ENCODE results near the gene TMCO4. TPM values are rescaled to one million over a fixed set of nuclear protein-coding genes. Genes with fewer than 3 reads are reported as not detected.

The TMCO4 gene
- total RNA-seq, 2 experiments from 2014 or later = 13.0 to 13.2 TPM

DNA sequence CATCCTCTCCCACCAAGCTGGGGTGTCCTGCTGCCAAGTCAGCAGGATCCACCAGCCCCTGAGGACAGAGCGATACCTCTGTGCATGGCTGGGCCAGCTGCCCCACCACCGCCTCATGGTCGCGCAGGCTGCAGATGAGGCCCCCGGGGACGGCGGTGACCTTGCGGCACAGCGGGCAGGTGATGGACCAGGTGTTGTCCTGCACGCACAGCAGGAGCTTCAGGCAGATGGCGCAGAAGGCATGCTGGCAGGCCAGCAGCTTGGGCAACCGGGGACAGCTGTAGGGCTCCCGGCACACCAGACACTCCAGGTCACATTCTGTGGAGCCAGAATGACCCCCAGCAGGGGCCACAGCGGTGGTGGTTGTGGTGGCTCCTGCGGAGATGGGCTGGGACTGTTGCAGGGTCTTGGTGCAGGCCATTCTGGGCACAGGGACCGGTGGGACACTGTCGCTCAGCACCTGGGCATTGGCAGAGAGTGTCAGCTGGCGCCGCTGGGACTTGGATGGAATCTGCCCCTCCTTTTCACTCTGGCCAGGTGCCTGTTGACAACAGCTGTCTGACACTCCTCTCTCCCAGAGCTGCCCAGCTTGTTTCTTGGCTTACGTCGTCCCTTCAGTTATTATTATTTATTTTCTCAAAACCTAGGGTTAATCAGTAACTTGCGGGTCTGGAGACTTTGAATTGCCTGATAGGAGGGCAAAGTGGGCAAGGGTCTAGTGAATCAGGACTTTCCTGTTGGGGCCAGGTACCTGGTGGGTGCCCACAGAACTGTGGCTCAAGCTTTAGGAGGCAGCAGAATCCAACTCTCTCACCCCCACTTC lies 15.2 kb upstream of the TMCO4 start, which contains the start of gene RNF186:
Gene RNF186, minus strand, starts transcription at position 603 of the 823 bp plus-strand sequence. Its CDS starts 182 bp downstream, at position 421.
- CTCF ChIA-PET = no interaction called here
- POLR2A ChIA-PET = no interaction called here

DNA sequence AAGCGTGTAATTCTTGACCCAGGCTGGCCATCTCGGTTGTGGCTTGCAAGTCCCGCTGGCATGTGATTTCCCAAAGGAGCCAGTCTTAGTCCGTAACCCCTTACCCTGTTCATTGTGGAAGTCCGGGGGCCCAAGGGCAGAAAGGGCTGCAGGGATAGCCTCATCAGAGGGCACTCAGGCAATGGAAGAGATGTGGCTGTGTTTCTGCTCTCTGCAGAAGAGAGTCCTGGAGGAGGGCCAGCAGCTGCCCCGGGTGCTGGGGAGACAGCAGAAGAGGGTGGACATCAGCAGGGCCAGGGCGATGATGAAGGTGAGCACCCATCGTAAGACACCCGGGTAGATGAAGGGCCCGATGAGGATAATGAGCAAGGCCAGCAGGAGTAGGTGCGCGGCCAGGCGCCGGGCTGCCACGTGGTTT lies 14.5 kb upstream of the TMCO4 start:
- POLR2A ChIA-PET = no interaction called here

DNA sequence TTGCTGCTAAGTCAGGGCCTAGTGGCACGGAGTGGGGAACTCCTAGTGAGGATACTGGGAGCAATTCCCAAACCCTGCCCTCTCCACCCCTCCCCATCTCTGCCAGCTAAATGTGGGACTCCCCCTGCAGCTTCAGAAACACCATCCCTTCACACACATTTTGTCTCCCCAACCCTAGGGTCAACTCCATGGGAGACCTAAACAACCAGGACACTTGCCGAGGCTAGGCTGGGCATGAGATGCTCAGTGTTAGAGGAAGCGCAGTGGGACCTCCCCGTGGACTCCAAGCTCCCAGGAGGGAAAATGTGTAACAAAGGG lies 13.9 kb upstream of the TMCO4 start:
- CTCF ChIA-PET = interaction anchor here (0.6 kb wide), 1 partner anchor 10 kb away, joined by 4 read pairs; no protein-coding TSS in a partner anchor
- POLR2A ChIA-PET = no interaction called here

More for the DNA sequence above, 14.5 kb upstream of the TMCO4 start:
- CTCF ChIA-PET = no interaction called here

DNA sequence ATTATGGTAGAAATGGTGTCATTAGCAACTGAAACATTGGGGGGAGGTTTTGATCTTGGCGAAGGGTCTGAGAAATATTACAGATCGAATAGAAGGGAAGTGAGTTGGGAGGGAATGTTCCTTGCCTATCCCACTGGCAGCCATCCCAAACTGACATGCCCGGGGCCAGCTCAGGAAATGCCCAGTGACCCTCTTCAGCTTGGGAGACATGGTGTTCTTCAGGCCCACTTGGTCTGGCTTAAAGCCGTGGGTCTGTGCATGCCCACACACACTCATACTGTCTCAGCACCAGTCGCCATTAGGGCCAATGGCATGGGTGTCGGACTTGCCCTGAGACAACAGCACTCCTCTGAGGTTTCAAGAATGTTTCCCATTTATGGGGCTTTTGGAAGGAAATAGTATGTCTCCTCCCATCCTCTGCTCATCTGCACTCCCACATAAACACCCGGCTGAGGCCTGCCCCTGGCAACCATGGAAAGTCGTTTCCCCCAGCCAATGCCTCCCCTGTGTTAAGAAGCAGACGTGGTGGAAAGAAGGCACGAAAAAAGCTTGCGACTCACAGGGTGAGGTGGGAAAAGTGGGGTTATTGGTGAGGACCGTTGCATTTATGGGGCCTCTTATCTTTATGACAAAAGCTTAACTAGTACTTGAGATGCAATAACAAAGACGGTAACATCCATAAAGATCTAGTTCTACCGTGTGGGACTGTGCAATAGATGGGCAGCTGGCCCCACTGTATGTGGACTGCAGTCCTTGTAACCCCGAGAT lies 13.3 kb upstream of the TMCO4 start:
- CTCF ChIA-PET = interaction anchor here (0.6 to 1.2 kb wide), 3 partner anchors 10 to 614 kb away, joined by 3 to 4 read pairs (median 4); no protein-coding TSS in a partner anchor
- POLR2A ChIA-PET = no interaction called here

DNA sequence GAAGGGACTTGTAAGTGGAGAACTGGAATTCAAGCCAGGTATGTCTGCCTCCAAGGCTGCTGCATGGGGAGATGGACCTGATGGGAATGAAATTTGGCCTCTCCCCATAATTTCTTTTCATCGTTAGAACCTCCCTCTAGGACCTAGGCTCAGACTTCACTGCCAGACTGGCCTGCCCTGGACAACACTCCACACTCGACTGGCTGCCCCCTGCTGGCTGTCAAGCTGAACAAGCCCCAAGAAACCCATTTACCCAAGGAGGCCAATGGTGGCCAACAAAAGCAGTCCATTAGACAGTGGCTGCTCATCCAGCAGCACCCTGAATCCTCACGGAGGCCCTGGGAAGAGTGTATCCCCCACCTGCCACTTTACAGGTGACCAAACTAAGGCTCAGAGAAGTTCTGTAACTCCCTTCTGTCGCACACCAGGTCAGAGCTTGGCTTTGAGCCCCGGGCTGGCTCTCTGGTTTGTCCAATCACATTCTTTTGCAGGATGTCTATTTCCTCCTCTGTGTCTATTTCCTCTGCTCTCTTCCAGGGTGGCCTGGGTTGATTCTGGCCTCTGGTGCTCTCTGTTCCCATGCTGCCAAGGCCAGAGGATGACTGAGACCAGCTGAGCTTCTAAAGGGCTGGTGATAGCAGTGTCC lies 11.6 kb upstream of the TMCO4 start:
- CTCF ChIA-PET = interaction anchor here (0.5 to 1.7 kb wide), 9 partner anchors 13 to 149 kb away, joined by 3 to 6 read pairs (median 3); partner anchors contain the start of gene HTR6
- POLR2A ChIA-PET = no interaction called here

DNA sequence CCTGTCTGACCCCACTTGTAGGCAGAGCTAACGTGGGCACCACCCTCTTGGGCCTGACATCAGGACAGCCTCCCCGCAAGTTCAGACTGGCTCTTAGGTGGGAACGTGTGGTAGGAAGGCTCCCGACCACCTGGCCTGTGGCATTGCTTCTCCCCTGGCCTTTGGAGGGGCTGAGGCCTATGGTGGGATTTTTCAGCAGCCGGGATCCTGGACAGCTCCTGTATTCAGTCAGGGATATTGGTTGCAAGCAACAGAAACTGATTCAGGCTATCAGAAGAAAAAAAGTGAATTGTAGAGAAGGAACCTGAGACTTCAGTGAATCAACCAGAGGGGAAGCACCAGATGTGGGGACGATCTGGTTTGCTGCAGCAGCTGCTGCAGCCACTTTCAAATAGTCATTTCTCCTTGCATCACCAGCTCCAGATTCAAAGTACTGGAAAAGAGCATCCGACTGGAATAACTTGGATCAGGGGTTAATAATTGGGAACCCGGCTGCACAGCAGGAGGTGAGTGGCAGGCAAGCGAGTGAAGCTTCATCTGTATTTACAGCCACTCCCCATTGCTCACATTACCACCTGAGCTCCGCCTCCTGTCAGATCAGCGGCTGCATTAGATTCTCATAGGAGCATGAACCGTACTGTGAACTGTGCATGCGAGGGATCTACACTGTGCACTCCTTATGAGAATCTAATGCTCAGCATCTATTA lies 9.5 kb upstream of the TMCO4 start:
- ChIA-PET CTCF (no interaction called here), POLR2A (no interaction called here)

DNA sequence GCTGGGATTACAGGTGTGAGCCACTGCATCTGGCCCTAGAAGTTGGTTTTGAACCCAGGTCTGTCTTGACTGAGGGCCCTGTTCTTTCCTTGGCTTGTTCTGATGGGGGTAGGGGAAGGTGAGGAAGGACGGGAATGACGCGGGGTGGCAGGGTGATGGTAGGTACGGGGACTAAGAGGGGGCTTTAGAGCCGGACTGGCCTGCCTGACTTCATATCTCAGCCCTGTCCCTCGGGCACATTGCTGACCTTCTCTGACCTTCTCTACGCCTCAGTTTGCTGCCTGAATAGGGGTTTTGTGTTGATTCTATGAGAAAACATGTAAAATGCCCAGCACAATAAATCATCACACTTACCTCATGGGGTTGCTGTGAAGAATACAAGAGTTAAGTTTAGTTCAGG lies 8.6 kb upstream of the TMCO4 start:
- POLR2A ChIA-PET = no interaction called here
- CTCF ChIA-PET = no interaction called here

DNA sequence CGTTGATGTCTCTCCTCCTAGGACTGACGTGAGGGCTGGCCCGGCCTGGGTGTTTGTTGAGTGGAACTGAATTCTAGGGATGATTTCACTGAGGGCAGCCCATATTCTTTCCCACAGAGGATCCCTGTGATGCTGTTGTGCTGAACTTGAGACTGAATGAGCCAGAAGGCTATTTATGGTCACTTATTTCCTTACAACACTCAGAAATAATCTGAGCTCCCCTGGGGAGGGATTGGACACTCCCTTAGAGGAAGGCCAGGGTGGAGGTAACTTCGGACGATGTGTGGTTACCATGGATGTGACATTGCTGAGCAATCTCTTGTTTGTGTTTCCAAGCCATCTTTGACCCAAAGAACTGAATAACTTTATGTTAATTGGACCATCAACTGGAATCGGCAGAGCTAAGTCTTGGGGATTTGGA lies 5.1 kb upstream of the TMCO4 start:
- ChIA-PET POLR2A (no interaction called here), CTCF (interaction anchor here (0.7 kb wide), 1 partner anchor 145 kb away, joined by 3 read pairs; no protein-coding TSS in a partner anchor)

DNA sequence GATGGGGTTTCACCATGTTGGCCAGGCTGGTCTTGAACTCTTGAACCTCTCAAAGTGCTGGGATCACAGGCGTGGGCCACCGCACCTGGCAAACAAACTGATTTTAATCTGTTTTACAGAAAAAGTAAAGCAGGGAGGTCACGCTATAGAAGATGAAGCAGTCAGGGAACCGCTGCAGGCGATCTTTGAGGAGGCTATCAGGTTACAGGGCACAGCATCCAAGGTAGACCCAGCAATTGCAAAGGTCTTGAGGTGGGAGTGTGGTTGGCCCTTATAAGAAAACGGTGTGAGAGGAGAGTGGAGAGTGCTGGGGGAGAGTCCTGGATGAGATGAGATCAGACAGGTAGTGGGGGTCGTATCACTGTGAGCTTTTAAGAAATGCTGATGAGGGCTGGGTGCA lies 2.6 kb upstream of the TMCO4 start:
- ChIA-PET CTCF (interaction anchor here (1.9 kb wide), 1 partner anchor 86 kb away, joined by 4 read pairs; no protein-coding TSS in a partner anchor), POLR2A (no interaction called here)

DNA sequence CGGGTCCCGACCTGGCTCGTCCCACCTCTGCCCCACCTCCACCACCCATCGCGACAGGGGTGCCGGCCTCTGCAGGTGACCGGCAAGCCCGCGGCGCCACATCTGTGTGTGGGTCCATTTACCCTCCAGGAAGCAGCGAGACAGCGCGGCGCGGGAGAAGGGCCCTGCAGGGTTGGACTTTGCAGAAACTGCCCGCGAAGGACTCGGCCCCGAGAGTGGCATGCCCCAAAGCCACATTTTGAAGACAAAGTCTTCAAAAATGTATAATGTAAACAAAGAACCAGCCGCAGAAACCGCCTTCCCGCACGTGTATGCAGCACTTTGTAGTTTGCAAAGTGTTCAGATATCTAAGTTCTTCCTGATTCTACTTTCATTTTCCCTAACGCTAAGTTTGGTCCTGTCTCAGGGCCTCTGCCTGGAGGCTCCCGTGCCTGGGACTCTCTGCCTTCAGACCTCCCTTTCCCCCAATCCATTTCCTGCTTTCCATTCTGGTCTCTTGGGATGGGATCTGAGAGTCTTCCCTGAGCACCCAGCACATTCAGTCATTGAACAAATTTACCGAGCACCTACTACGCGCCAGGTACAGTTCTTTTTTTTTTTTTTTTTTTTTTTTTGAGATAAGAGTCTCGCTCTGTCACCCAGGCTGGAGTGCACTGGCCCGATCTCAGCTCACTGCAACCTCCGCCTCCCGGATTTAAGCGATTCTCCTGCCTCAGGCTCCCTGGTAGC lies 524 bp upstream of the TMCO4 start:
- CTCF ChIA-PET = interaction anchor here (0.7 to 1.9 kb wide), 2 partner anchors 16 to 84 kb away, joined by 4 to 5 read pairs; no protein-coding TSS in a partner anchor
- POLR2A ChIA-PET = interaction anchor here (0.6 to 0.7 kb wide), 2 partner anchors 330 to 1599 kb away, joined by 7 to 8 read pairs; no protein-coding TSS in a partner anchor

DNA sequence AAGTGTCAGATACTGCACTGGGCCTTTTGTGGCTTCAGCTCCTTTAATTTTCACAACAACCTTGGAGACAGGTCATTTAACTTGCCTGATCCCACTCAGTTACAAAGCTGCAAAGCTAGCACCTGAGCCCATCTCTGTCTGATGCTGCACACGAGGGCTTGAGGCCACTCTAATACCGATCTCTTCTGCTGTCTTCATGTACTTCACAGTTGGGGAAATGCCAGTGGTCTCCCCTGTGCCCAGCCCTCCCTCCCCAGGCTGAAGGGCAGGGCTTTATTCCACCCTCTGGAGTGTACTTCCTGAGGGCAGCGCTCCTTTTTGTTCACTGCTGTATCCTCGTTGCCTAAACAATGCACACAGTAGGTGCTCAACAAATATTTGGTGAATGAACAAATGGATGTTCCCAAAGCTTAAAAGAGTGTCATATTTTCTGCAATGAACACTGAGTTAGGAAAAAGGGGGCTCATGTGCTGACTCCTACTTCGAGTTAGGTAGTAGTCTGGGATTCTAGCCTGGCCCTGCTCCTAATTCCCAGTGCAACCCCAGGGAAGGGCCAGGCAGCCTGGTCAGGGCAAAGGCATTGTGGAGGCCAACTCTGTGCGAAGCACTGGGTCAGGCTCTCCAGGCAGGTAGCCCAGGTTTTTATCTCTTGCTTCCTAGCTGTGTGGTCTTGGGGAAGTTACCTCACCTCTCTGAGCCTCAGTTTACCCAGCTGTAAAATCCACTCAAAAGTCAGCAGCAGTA lies 1.1 kb downstream of the TMCO4 start:
- CTCF ChIA-PET = interaction anchor here (1.6 kb wide), 1 partner anchor 12 kb away, joined by 3 read pairs; no protein-coding TSS in a partner anchor
- POLR2A ChIA-PET = no interaction called here

DNA sequence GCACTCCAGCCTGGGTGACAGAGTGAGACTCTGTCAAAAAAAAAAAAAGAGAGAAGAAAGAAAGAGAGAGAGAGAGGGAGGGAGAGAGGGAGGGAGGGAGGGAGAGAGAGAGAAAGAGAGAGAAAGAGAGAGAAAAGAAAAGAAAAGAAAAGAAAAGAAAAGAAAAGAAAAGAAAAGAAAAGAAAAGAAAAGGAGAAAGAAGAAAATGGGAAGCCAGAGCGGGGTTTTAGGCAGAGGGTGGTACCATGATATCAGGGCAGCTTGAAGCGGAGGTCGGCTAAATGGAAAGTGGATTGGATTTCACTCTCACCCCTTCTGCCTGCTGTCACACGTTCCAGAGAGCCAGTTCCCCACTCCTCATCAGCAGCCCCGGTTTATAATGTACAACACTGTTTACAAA lies 1.9 kb downstream of the TMCO4 start:
- CTCF ChIA-PET = interaction anchor here (1.6 kb wide), 1 partner anchor 13 kb away, joined by 3 read pairs; no protein-coding TSS in a partner anchor
- POLR2A ChIA-PET = interaction anchor here (0.6 kb wide), 1 partner anchor 345 kb away, joined by 3 read pairs; no protein-coding TSS in a partner anchor

DNA sequence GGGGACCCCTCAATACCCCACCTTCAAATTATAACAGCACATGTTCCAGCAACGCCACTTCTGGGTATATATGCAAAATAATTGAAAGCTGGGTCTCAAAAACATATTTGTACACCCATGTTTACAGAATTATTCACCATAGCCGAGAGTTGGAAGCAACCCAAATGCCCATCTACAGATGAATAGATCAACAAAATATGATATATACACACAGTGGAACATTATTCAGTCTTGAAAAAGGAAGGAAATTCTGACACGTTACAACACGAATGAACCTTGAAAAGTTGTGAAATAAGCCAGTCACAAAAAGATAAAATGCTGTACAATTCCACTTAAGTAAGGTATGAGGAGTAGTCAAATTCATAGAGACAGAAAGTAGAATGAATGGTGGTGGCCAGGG lies 5.1 kb downstream of the TMCO4 start:
- ChIA-PET POLR2A (no interaction called here), CTCF (no interaction called here)

DNA sequence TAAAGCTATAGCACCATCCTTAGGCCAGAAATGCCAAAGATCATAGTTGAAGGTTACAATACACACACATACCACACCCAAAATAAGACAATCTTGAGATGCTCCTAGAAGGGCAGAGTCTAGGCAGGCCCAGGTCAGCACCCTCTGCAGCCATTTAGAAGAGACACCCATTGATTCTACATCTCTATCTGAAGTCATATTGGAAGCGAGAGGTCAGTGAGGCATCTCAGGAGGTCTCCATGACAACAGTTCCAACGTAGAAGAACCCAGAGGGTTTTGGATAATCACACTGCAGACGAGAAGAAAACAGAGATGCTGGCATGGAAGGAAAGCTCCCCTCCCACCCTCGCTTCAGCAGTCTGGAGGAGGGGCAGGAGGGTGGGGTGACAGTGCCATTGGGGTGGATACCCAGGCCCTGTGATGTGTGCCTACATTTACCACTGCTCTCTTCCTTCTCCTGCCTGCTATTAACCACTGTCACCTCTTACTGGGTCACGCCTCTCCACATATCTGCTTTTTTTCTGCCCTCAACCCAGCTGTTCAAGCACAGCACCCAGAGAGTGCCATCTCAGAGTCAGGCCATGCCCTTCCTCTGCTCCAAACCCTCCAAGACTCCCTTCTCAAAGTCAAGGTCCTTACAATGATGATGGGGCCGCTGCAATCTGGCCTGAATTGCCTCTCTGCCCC lies 6.2 kb downstream of the TMCO4 start:
- ChIA-PET CTCF (no interaction called here), POLR2A (no interaction called here)

DNA sequence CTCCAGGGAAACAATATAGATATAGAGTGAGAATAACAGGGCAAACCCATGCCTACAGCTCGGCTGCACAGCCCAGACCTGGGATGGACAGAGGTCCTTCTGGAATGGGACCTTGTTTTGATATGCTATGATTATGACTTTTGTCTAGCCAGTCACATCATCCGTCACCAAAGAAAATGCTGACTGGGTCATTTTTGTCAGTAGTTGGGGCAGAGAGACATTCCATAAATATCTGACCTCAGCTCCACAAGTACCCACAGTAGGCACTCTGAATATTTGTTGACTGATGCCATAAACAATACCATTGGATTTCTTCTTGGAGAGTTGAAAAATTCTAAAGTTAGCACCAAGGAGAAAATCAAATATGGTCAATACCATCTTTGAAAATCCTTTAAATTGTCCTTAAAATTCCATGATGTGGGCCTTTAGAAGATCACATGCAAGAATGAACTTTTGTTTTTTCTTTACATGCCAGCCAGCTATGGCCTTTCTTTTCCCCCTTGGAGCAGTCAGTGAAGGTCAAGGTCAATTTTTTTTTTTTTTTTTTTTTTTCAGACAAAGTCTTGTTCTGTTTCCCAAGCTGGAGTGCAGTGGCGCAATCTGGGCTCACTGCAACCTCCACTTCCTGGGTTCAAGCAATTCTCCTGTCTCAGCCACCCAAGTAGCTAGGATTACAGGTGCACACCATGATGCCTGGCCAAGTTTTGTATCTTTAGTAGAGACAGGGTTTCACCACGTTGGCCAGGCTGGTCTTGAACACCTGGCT lies 7.3 kb downstream of the TMCO4 start:
- POLR2A ChIA-PET = no interaction called here
- CTCF ChIA-PET = interaction anchor here (0.7 kb wide), 1 partner anchor 42 kb away, joined by 3 read pairs; no protein-coding TSS in a partner anchor
